ENCODE results near the gene DLST. TPM values are rescaled to one million over a fixed set of nuclear protein-coding genes. Genes with fewer than 3 reads are reported as not detected.

Gene DLST
- total RNA-seq, 1 experiment from 2014 or later: 112 TPM

DNA sequence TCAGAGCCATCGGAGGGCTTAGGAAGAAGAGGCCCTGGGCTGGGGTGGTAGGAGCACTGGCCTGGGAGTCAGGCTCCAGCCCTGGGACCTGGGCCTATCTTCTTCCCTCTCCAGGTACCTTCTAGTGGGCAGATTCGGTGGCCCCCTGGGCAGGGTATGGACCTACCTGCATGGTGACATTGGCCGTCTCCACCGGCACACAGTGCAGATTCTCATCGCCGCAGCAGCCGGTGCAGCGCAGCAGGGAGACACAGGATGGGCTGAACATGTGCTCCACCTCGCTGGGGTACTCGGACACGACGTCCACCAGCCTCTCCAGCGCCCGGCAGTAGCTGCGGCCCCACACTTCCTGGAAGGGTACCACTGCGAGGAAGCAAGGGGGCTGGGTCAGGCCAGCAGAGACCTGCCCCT, 67.5 kb downstream of the DLST start:
- no peaks in the 10 kb centered on the region for H3K36me3 Mint-ChIP-seq
- no peaks in the 10 kb centered on the region for H3K9me3 Mint-ChIP-seq
- peaks cover 11% of the 10 kb centered on the region for H3K4me1 Mint-ChIP-seq
- DNase-seq (ENCODE audit: low spot score) (no peak), ATAC-seq (no peak)
- no peaks in the 10 kb centered on the region for H3K27me3 Mint-ChIP-seq (ENCODE audit: low read depth)
- ChIA-PET POLR2A (no interaction called here), CTCF (interaction anchor here (0.6 to 2.4 kb wide), 4 partner anchors 30 to 573 kb away, joined by 3 to 8 read pairs (median 4); no protein-coding TSS in a partner anchor)
- TF ChIP-seq ETV6 (CRISPR knock-in tag; IDR thresholded peaks at IDR 0.05): no peak
- TF ChIP-seq MXD4 (CRISPR knock-in tag; IDR thresholded peaks at IDR 0.05; ENCODE audit: borderline replicate concordance): no peak
- TF ChIP-seq ZNF317 (CRISPR knock-in tag; IDR thresholded peaks at IDR 0.05; ENCODE audit: borderline replicate concordance, low read depth): no peak
- no peak for TF ChIP-seq NFE2L1 (CRISPR knock-in tag; IDR thresholded peaks at IDR 0.05)
- no peak for TF ChIP-seq TEAD1 (CRISPR knock-in tag; IDR thresholded peaks at IDR 0.05)
- no peak for TF ChIP-seq ZNF219 (CRISPR knock-in tag; IDR thresholded peaks at IDR 0.05; ENCODE audit: borderline replicate concordance)
- no peak for TF ChIP-seq ZNF416 (CRISPR knock-in tag; IDR thresholded peaks at IDR 0.05)
- TF ChIP-seq TEAD4 (CRISPR knock-in tag; IDR thresholded peaks at IDR 0.05): no peak
- TF ChIP-seq, protein P1, sequence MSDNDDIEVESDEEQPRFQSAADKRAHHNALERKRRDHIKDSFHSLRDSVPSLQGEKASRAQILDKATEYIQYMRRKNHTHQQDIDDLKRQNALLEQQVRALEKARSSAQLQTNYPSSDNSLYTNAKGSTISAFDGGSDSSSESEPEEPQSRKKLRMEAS (CRISPR knock-in tag; IDR thresholded peaks at IDR 0.05): no peak
- no peak for TF ChIP-seq TP53 (CRISPR knock-in tag; IDR thresholded peaks at IDR 0.05)
- no peak for TF ChIP-seq CBFB (CRISPR knock-in tag; IDR thresholded peaks at IDR 0.05; ENCODE audit: low read depth)
- no peak for TF ChIP-seq FOXJ3 (CRISPR knock-in tag; IDR thresholded peaks at IDR 0.05; ENCODE audit: borderline replicate concordance)
- no peak for TF ChIP-seq SMAD3 (CRISPR knock-in tag; IDR thresholded peaks at IDR 0.05; ENCODE audit: borderline replicate concordance)
- TF ChIP-seq, protein P2, sequence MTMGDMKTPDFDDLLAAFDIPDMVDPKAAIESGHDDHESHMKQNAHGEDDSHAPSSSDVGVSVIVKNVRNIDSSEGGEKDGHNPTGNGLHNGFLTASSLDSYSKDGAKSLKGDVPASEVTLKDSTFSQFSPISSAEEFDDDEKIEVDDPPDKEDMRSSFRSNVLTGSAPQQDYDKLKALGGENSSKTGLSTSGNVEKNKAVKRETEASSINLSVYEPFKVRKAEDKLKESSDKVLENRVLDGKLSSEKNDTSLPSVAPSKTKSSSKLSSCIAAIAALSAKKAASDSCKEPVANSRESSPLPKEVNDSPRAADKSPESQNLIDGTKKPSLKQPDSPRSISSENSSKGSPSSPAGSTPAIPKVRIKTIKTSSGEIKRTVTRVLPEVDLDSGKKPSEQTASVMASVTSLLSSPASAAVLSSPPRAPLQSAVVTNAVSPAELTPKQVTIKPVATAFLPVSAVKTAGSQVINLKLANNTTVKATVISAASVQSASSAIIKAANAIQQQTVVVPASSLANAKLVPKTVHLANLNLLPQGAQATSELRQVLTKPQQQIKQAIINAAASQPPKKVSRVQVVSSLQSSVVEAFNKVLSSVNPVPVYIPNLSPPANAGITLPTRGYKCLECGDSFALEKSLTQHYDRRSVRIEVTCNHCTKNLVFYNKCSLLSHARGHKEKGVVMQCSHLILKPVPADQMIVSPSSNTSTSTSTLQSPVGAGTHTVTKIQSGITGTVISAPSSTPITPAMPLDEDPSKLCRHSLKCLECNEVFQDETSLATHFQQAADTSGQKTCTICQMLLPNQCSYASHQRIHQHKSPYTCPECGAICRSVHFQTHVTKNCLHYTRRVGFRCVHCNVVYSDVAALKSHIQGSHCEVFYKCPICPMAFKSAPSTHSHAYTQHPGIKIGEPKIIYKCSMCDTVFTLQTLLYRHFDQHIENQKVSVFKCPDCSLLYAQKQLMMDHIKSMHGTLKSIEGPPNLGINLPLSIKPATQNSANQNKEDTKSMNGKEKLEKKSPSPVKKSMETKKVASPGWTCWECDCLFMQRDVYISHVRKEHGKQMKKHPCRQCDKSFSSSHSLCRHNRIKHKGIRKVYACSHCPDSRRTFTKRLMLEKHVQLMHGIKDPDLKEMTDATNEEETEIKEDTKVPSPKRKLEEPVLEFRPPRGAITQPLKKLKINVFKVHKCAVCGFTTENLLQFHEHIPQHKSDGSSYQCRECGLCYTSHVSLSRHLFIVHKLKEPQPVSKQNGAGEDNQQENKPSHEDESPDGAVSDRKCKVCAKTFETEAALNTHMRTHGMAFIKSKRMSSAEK (CRISPR knock-in tag; IDR thresholded peaks at IDR 0.05; ENCODE audit: borderline replicate concordance): no peak
- TF ChIP-seq, protein P3, sequence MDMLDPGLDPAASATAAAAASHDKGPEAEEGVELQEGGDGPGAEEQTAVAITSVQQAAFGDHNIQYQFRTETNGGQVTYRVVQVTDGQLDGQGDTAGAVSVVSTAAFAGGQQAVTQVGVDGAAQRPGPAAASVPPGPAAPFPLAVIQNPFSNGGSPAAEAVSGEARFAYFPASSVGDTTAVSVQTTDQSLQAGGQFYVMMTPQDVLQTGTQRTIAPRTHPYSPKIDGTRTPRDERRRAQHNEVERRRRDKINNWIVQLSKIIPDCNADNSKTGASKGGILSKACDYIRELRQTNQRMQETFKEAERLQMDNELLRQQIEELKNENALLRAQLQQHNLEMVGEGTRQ (CRISPR knock-in tag; IDR thresholded peaks at IDR 0.05): no peak
- no peak for TF ChIP-seq JAZF1 (CRISPR knock-in tag; IDR thresholded peaks at IDR 0.05)
- no peak for TF ChIP-seq ELF4 (CRISPR knock-in tag; IDR thresholded peaks at IDR 0.05; ENCODE audit: low read depth)
- H3K4me3 Mint-ChIP-seq: no peak overlapping the region
- H3K27ac Mint-ChIP-seq: no peak overlapping the region

DNA sequence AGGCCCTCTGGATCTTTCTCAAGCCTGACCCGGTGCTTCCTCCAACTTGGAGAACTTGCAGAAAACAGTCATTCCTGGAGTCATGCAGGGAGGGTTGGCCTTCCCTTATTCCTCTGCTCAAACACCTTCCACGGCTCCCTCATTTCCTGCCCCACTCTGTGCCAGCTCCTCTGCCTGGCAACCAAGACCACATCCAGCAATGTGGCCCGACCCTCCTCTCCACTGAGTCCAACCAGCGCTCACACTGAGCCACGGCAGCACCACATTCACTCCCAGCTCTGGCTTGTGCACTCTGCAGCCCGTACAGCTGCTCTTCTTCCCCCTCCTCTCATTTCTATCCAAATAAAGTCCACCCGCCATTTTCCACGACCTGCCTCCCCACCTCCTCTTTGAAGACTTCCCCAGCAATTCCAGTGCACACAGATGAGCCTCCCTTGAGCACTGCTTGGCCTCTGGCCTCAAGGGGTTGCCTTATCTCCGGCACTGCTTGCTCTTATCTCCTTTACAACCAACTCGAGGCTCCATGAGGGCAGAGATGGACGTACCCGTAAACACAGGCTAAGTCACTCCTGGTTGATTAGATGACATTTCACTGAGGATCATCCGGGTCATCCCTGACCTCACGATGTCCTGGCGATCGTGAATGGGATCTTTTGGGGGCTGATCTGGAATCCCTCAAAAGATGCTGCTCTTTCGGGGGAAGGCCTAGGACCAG, 68.3 kb downstream of the DLST start:
- no peaks in the 10 kb centered on the region for H3K27me3 Mint-ChIP-seq (ENCODE audit: low read depth)
- no peaks in the 10 kb centered on the region for H3K9me3 Mint-ChIP-seq
- ATAC-seq: no peak
- no peak overlapping the region for H3K4me3 Mint-ChIP-seq
- H3K36me3 Mint-ChIP-seq: no peaks in the 10 kb centered on the region
- CTCF ChIA-PET: interaction anchor here (1.2 to 2.4 kb wide), 2 partner anchors 29 to 89 kb away, joined by 4 to 8 read pairs; no protein-coding TSS in a partner anchor
- DNase-seq (ENCODE audit: low spot score): no peak
- H3K27ac Mint-ChIP-seq: peak overlapping the region; percentile 1; the same call in 1 of the 2 replicates
- POLR2A ChIA-PET: no interaction called here
- H3K4me1 Mint-ChIP-seq: peaks cover 11% of the 10 kb centered on the region
- TF ChIP-seq NR2C2 (CRISPR knock-in tag; IDR thresholded peaks at IDR 0.05): no peak
- no peak for TF ChIP-seq FOXJ3 (CRISPR knock-in tag; IDR thresholded peaks at IDR 0.05; ENCODE audit: borderline replicate concordance)
- TF ChIP-seq, protein P4, sequence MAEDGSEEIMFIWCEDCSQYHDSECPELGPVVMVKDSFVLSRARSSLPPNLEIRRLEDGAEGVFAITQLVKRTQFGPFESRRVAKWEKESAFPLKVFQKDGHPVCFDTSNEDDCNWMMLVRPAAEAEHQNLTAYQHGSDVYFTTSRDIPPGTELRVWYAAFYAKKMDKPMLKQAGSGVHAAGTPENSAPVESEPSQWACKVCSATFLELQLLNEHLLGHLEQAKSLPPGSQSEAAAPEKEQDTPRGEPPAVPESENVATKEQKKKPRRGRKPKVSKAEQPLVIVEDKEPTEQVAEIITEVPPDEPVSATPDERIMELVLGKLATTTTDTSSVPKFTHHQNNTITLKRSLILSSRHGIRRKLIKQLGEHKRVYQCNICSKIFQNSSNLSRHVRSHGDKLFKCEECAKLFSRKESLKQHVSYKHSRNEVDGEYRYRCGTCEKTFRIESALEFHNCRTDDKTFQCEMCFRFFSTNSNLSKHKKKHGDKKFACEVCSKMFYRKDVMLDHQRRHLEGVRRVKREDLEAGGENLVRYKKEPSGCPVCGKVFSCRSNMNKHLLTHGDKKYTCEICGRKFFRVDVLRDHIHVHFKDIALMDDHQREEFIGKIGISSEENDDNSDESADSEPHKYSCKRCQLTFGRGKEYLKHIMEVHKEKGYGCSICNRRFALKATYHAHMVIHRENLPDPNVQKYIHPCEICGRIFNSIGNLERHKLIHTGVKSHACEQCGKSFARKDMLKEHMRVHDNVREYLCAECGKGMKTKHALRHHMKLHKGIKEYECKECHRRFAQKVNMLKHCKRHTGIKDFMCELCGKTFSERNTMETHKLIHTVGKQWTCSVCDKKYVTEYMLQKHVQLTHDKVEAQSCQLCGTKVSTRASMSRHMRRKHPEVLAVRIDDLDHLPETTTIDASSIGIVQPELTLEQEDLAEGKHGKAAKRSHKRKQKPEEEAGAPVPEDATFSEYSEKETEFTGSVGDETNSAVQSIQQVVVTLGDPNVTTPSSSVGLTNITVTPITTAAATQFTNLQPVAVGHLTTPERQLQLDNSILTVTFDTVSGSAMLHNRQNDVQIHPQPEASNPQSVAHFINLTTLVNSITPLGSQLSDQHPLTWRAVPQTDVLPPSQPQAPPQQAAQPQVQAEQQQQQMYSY (CRISPR knock-in tag; IDR thresholded peaks at IDR 0.05): no peak
- TF ChIP-seq, protein P3 (CRISPR knock-in tag; IDR thresholded peaks at IDR 0.05): no peak
- TF ChIP-seq, protein P5, sequence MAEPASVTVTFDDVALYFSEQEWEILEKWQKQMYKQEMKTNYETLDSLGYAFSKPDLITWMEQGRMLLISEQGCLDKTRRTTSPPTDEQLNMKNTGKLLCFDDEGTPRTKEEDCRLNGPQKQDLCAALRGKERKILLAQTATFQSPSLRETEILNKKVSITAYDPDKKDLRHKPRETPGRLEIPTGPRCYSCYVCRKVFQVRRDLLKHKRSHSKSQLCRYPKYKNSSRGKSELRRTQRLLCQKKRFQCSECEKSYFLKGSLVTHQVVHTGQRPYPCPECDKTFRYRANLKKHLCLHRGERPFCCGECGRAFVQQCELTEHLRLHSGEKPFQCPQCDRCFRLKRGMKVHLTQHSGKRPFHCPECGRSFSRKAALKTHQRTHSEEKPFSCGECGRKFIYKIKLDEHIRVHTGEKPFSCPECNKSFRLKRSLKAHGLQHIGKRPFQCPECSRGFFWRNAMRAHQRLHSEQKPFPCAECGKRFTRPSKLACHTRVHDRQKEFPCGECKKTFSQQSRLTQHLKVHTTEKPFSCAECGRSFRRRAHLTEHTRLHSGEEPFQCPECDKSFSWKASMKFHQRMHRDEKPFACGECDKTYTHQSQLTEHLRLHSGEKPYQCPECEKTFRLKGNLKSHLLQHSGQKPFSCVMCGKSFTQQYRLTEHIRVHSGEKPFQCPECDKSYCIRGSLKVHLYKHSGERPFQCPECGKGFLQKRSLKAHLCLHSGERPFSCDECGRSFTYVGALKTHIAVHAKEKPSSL (CRISPR knock-in tag; conservative IDR thresholded peaks at IDR 0.05): no peak
- TF ChIP-seq ZNF138 (CRISPR knock-in tag; conservative IDR thresholded peaks at IDR 0.05): no peak
- TF ChIP-seq SOX15 (CRISPR knock-in tag; IDR thresholded peaks at IDR 0.05): no peak
- TF ChIP-seq MXD4 (CRISPR knock-in tag; IDR thresholded peaks at IDR 0.05; ENCODE audit: borderline replicate concordance): no peak
- no peak for TF ChIP-seq TP53 (CRISPR knock-in tag; IDR thresholded peaks at IDR 0.05)
- no peak for TF ChIP-seq CREM (CRISPR knock-in tag; IDR thresholded peaks at IDR 0.05)
